GM12864 (cell line): ENCODE results near the gene IL18BP.

Experiments used
- DNase-seq: peaks from one replicate; pipeline ENCODE4 v3.0.0-alpha.2; 2011; ENCODE audit warnings: low read depth
- H3K4me3 ChIP-seq: 2 replicates; pipeline ENCODE4 v1.5.1; 2011; ENCODE audit warnings: mild to moderate bottlenecking, low read depth, low read length, control low read depth
- CTCF ChIP-seq: IDR thresholded peaks from 2 replicates; pipeline ENCODE4 v1.5.1; 2011; ENCODE audit warnings: low read depth, mild to moderate bottlenecking, moderate library complexity, low read length, control low read depth, inconsistent platforms; ENCODE audit errors: missing control alignments

IL18BP gene

DNA sequence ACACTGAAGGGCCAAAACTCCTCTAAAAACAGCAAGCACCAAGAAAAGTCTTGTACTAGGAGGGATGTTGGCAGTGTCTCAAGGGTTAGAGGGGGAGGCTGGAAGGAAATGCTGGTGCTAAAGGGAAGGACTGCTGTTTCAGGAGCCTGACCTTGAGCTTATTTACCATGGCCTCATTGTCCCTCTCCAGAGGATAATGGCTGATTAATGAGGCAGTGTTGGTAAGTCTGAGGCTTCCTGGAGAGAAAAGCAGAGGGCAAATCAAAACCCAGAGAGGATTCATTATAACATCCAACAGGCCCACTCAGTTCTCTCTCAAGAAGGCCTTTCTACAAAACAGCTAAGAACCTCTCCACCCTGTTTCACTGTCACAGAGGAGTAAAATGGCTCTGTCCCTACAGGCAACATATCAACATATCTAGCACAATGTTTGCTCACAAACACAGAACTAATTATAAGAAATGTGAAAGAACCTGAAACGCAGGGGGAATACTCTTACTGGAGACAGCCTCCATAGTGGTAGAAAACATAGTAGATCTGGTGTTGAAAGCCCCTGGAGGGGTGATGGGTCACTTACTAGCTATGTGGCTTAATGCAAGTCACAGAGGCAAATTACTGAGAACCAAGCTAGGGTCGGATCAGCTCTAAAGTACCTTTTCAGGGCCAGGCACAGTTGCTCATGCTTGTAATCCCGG is 50.2 kb downstream of the IL18BP start:
- TF ChIP-seq CTCF = no peak
- H3K4me3 ChIP-seq = no peak overlapping the region
- no peak for DNase-seq
